Spinal cord (tissue), 10 donors: Measurements from ENCODE around the gene KRT33A. TPM values are rescaled to one million over a fixed set of nuclear protein-coding genes. Genes with fewer than 3 reads are reported as not detected.

Experiments
- DNase-seq, 6 donors: peaks; one replicate each; pipeline versions ENCODE4 v3.0.0 to v3.0.0-alpha.2; 2013 to 2015; ENCODE audit warnings: low spot score in 6 of 6, low read depth in 4 of 6
- H3K27ac ChIP-seq: one replicate; pipeline ENCODE4 v1.5.1; 2013; ENCODE audit warnings: low read depth, low read length, control low read depth
- H3K27me3 ChIP-seq: one replicate; pipeline ENCODE4 v1.6.1; 2013; ENCODE audit warnings: low read length; ENCODE audit not compliant: control insufficient read depth, insufficient read depth
- H3K36me3 ChIP-seq: one replicate; pipeline ENCODE4 v1.6.1; 2013; ENCODE audit warnings: low read length; ENCODE audit not compliant: control insufficient read depth, insufficient read depth
- H3K4me1 ChIP-seq: one replicate; pipeline ENCODE4 v1.6.1; 2013; ENCODE audit warnings: low read length; ENCODE audit not compliant: control insufficient read depth, insufficient read depth
- H3K4me3 ChIP-seq: one replicate; pipeline ENCODE4 v1.5.1; 2013; ENCODE audit warnings: low read depth, low read length, control low read depth
- H3K9me3 ChIP-seq: one replicate; pipeline ENCODE4 v1.6.1; 2013; ENCODE audit warnings: low read length; ENCODE audit not compliant: control insufficient read depth, insufficient read depth
- WGBS: methylation state at CpG from one replicate; pipeline ENCODE4 v1.1.5; 2013; ENCODE audit warnings: missing lambda C conversion rate; ENCODE audit not compliant: insufficient coverage; 5-methylcytosine and 5-hydroxymethylcytosine counted together
- polyA plus RNA-seq, 2 donors: library from polyadenylated mRNA; unstranded; fragments of 120-200 nt; gene quantifications; one replicate each; pipeline ENCODE4 v1.2.1, GENCODE V29; 2013; ENCODE audit not compliant: insufficient read length in 2 of 2
- total RNA-seq, 2 donors: library from RNA; depleted of rRNA in 1 of 2; stranded (reverse); fragments of 120-200 nt in 1 of 2; fragments of >200 nt in 1 of 2; gene quantifications; one replicate each; pipeline versions ENCODE4 v1.2.3 to v1.2.4, GENCODE V29; 2013 to 2014
- donor health status: healthy.

Gene KRT33A
- total and polyA plus RNA-seq, 4 donors = not detected

DNA sequence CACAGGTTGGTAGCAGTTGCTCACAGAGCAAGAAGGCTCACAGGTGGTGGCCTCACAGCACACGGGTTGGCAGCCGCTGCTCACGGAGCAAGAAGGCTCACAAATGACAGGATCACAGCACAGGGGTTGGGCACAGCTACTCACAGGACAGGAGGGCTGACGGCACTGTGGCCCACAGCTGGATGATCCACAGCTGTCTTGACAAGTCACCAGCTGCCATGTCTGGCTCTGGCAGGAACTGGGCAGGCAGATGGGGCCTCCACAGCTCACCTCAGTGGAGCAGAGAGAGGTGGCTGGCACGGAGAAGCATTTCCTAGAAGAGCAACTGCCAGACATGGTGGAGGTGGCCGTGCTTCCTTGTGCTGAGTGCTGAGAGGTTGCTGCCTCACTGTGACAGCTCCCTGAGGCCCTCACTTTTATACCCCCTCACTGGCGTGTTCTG, 41.7 kb downstream of the KRT33A start, which contains the start of gene KRTAP16-1:
Gene KRTAP16-1 (minus strand): TSS at position 392 of the 442 bp plus-strand sequence. CDS start 56 bp downstream, at position 336.
- no peaks in the 10 kb centered on the region for H3K9me3 ChIP-seq
- H3K4me3 ChIP-seq = no peak within 1 kb of the TSS
- no peak for DNase-seq
- no peaks in the 10 kb centered on the region for H3K36me3 ChIP-seq
- peaks cover 18% of the 10 kb centered on the region for H3K4me1 ChIP-seq
- WGBS = 68% methylated on average over 6 of the region's 7 CpGs
- no peak within 1 kb of the TSS for H3K27ac ChIP-seq
- no peaks in the 10 kb centered on the region for H3K27me3 ChIP-seq

DNA sequence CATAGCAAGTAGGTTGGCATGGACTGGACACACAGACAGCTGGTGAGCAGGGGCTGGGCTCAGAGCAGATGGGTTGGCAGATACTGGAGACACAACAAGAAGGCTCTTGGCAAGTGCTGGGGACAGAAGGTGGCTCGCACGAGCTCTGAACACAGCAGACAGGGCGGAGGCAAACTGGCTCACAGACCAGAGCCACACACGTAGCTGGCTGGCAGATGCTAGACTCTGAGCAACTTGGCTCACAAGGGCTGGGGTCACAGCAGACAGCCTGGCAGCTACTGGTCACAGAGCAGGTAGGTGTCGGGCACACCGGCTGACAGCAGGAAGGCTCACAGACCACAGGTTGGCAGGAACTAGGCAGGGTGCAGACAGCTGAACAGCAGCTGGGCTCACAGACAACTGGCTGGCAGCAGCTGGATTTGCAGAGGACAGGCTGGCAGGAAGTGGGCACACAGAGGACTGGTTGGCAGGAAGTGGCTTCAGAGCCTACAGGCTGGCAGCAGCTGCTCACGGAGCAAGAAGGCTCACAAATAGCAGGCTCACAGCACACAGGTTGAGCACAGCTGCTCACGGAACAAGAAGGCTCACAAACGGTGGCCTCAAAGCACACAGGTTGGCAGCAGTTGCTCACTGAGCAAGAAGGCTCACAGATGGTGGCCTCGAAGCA, 42.2 kb downstream of the KRT33A start:
- Histone ChIP-seq H3K4me3 (no peak overlapping the region), H3K27ac (no peak overlapping the region), H3K4me1 (peaks cover 18% of the 10 kb centered on the region), H3K27me3 (no peaks in the 10 kb centered on the region), H3K9me3 (no peaks in the 10 kb centered on the region), H3K36me3 (no peaks in the 10 kb centered on the region)
- 53% methylated on average over 10 of the region's 10 CpGs for WGBS
- DNase-seq = peak in 2 of 6 donors; percentile 78 to 91

DNA sequence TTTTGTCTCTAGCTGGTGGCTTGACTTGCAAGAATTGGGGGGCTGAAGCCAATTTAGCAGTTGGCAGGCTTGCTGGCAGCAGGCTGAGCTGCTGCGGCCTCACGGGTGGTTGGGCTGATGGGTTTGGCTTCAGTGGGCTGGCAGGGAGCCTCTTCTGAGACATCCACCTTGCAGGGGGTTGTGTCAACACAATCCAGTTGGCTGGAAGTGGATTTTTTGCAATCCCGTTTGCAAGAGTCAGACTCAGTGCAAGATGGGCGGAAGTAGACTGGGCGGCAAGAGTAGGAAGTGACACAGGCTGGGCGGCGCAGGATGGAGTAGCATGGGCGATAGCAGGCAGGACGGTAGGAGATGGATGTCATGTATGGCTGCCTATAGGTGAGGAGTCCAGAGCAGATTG, 43.0 kb downstream of the KRT33A start:
- Histone ChIP-seq H3K4me1 (peaks cover 18% of the 10 kb centered on the region), H3K36me3 (no peaks in the 10 kb centered on the region), H3K27ac (no peak overlapping the region), H3K27me3 (no peaks in the 10 kb centered on the region), H3K4me3 (no peak overlapping the region), H3K9me3 (no peaks in the 10 kb centered on the region)
- 68% methylated on average over 9 of the region's 9 CpGs for WGBS
- DNase-seq = peak in 2 of 6 donors; percentile 34 to 77

DNA sequence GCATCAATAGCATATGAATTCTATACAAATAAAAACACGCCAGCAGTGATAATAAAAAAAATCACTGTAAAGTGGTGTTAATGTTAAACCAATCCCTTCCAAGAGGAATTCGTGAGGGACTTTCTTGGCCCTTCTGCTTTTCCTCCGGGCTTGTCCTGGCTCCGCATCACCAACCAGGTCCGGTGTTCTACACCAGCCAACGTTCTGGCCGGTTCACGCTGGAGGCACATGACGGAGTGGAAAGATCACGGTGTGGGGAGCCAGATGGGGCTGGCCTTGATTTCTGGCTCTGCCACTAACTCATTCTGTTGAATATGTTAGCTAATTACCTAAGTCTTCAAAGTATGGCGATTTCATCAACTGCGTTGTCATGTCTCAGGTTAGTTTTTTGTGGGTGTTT, 46.5 kb downstream of the KRT33A start:
- Histone ChIP-seq H3K27me3 (no peaks in the 10 kb centered on the region), H3K36me3 (no peaks in the 10 kb centered on the region), H3K9me3 (peaks cover 1% of the 10 kb centered on the region), H3K4me3 (no peak overlapping the region), H3K27ac (no peak overlapping the region), H3K4me1 (peaks cover 17% of the 10 kb centered on the region)
- 67% methylated on average over 3 of the region's 12 CpGs for WGBS
- DNase-seq = peak in 1 of 6 donors; percentile 20

DNA sequence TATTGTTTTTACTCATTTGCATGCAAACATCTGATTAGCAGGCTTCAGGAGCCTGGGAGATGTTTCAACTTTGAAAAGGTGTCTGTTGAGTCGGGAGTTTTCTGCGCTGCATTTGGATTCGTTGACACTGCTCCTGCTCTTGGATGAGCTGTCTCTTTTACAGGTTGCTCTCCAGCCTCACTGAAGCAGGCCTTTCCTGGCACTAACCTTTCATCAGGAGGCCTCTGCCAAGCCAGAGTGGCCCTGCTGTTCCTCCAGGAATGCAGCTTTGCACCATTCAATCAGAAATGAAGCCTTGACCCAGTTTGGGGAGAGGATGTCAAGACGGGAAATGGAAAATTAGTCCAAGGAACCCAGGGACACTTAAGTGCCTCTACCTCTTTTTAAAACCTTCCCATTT, 47.6 kb downstream of the KRT33A start:
- 67% methylated on average over 3 of the region's 4 CpGs for WGBS
- H3K9me3 ChIP-seq = peaks cover 1% of the 10 kb centered on the region
- no peak overlapping the region for H3K27ac ChIP-seq
- H3K27me3 ChIP-seq = no peaks in the 10 kb centered on the region
- peaks cover 6% of the 10 kb centered on the region for H3K4me1 ChIP-seq
- H3K4me3 ChIP-seq = no peak overlapping the region
- no peaks in the 10 kb centered on the region for H3K36me3 ChIP-seq
- peak in 1 of 6 donors; percentile 21 for DNase-seq

DNA sequence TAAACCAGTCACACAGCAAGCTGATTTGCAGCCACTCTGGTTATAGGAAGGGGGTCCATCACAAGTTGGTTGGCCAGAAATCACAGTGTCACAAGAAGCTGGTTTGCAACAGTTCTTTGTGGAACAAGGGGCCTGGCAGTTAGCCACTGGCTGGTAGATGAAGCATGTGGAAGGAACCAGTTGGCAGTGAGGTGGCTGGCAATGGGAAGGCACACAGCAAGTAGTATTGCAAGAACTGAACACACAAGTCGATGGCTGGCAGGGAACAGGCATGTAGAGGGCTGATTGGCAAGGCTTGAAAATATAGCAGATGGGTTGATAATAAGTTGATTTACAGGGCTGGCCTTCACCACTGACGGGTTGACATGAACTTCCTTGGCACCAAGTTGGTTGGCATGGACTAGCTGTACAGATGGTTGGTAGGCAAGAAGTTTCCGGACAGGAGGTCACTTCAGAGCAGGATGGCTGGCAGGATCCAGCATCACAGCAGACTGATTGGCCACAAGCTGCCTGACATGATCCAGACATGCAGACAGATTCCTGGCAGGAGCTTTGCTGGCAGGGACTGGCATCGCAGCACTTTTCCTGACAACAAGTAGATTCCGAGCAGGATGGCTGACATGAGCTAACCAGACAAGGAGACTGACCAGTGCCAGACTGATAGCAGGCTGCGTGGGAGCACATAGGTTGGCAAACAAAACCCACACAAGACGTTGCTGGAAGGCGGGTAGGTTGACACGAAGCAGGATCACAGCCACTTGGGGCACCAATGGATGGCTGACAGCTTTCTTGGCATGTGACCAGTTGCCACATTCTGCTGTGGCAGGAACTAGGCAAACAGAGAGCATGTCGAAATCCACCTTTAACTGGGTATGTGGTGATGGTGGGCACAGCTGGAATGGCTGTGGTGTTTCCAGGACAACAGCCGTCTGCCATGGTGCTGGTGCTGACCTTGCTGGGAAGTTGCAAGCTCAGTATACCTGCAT, 48.4 kb downstream of the KRT33A start, which contains the start of gene KRTAP29-1:
Gene KRTAP29-1 (minus strand): TSS at position 936 of the 986 bp plus-strand sequence. CDS start 0 bp downstream, at position 936.
- Histone ChIP-seq H3K4me3 (no peak within 1 kb of the TSS), H3K4me1 (no peaks in the 10 kb centered on the region), H3K9me3 (peaks cover 1% of the 10 kb centered on the region), H3K27me3 (no peaks in the 10 kb centered on the region), H3K36me3 (no peaks in the 10 kb centered on the region), H3K27ac (no peak within 1 kb of the TSS)
- 66% methylated on average over 11 of the region's 11 CpGs for WGBS
- peak in 2 of 6 donors; percentile 55 to 96 for DNase-seq

DNA sequence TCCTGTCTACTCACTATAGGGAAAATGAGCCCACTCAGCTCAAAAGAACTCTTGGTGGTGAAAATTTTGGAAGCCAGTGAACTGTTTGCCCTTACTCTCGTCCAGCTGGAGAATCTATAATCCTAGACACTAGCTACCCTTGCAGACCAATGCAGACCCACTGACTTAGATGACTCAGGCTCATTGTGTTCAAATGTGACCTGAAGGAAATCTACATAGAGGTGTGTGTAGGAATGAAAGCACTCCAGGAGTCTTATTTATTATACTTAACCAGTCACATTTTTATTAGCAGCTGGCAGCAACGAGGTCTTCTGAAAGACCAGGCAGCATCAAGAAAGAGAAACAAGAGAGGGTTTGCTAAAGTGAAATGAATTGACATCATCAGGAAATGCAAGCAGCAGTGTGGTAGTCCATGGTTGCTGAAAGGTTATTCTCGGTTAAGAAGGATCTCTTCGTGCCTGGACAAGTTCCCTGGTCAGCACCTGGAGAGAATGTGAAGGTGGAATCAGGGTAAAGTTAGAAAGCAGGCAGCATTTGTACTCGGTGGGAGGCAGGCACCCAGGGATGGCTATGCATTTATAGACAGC, 49.3 kb downstream of the KRT33A start:
- Histone ChIP-seq H3K36me3 (no peaks in the 10 kb centered on the region), H3K4me3 (no peak overlapping the region), H3K27me3 (no peaks in the 10 kb centered on the region), H3K9me3 (peaks cover 1% of the 10 kb centered on the region), H3K4me1 (no peaks in the 10 kb centered on the region), H3K27ac (no peak overlapping the region)
- no peak for DNase-seq
- 82% methylated on average over 4 of the region's 5 CpGs for WGBS

DNA sequence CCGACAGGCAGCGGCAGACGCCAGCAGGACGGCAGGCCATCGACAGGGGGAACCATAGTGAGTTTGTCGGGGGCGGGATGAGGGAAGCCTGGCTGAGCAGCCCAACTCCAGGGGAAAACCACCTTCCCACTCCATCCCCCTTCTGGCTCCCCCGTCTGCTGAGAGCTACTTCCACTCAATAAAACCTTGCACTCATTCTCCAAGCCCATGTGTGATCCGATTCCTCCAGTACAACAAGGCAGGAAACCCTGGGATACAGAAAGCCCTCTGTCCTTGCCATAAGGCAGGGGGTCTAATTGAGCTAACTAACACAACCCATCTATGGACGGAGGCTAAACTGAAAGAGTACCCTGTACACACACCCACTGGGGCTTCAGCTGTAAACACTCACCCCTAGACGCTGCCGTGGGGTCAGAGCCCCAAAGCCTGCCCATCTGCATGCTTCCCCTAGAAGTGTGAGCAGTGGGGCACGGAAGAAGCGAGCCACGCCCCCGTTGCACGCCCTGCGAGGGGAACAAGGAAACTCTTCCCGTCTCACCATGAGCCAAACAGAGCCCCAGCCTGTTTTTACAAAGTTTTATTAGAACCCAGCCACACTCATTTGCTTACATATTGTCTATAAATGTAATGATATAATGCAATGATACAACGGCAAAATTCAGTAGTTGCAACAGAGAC, 52.0 kb downstream of the KRT33A start:
- Histone ChIP-seq H3K9me3 (peaks cover 1% of the 10 kb centered on the region), H3K27ac (no peak overlapping the region), H3K4me1 (no peaks in the 10 kb centered on the region), H3K4me3 (no peak overlapping the region), H3K27me3 (no peaks in the 10 kb centered on the region), H3K36me3 (no peaks in the 10 kb centered on the region)
- 78% methylated on average over 12 of the region's 20 CpGs for WGBS
- DNase-seq = no peak

DNA sequence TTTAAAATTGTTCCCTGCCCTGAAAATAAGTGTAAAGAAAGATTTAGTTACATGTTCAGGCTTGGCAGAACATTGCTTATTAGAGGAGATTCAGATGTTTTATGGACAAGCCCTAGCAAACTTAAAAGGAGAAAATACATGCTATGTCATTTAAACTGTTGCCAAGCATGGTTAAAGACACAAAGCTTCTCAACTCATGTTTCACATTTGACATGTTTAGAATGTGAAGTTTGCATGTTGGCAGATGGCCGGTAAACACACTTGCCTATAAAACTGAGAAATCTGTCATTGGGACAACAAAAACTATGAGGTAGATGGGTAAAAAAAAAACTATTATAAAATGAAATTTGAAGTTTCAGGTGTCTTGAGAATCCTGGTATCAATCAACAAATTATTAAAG, 53.8 kb downstream of the KRT33A start:
- H3K36me3 ChIP-seq = no peaks in the 10 kb centered on the region
- H3K27me3 ChIP-seq = no peaks in the 10 kb centered on the region
- H3K4me3 ChIP-seq = no peak overlapping the region
- no peaks in the 10 kb centered on the region for H3K4me1 ChIP-seq
- WGBS = no CpG with 5 or more reads among the region's 1 CpG
- H3K27ac ChIP-seq = no peak overlapping the region
- peaks cover 1% of the 10 kb centered on the region for H3K9me3 ChIP-seq
- DNase-seq = peak in 1 of 6 donors; percentile 78
